GM18907 (cell line): Measurements from ENCODE around the gene SMYD4.

Experiments
- ATAC-seq: cut with Tn5 transposase; IDR thresholded peaks from one replicate; pipeline ENCODE4 v1.9.1; 2021; ENCODE audit warnings: mild to moderate bottlenecking, moderate library complexity; ENCODE audit not compliant: unreplicated experiment

The SMYD4 gene

DNA sequence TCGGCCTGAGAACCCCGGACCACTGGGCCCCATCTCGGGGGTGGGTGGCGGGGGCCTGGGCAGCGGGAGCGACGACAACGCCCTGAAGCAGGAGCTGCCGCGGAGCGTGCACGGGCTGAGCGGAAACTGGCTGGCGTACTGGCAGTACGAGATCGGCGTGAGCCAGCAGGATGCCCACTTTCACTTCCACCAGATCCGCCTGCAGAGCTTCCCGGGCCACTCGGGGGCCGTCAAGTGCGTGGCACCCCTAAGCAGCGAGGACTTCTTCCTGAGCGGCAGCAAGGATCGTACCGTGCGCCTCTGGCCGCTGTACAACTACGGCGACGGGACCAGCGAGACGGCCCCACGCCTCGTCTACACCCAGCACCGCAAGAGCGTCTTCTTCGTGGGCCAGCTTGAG lies 95.9 kb downstream of the SMYD4 start:
- no peak for ATAC-seq

DNA sequence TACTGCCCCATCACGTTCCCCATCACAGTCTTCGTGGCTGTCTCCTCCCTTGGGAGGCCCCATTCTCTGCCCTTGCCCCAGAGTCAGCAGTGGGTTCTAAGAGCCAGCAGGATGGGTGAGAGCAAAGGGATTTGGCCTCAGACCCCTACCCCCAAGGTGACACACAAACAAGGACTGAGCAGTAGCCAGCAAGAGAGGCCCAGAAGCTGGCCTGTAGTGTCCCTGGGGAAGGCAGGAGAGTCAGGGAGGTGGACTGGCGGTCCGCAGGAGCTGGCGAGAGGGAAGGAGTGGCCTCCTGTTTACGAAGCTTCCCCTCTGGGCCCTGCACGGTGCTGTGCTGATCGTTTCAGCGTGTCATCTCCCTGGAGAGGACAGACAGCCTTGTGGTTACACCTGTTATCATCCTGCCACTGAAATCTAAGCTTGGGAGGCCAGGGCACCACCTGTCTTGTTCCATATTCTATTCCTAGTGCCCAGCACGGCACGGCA lies 96.8 kb downstream of the SMYD4 start:
- ATAC-seq, result no peak

DNA sequence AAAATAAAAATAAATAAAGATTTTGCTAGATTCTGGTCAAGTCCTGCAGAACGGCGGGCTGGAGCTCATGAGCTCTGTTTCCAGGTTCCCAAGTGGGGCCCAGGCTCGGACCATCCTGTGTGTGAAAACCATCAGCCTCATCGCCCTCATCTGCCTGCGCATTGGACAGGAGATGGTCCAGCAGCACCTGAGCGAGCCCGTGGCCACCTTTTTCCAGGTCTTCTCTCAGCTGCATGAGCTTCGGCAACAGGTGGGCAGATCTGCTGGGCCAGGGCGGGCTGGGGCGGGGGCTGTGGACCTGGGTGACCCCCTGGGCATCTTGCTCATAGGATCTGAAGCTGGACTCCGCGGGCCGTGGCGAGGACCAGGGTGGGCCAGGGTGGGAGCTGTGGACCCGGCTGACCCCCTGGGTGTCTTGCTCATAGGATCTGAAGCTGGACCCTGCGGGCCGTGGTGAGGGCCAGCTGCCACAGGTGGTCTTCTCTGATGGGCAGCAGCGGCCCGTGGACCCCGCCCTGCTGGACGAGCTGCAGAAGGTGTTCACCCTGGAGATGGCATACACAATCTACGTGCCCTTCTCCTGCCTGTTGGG lies 97.4 kb downstream of the SMYD4 start:
- ATAC-seq, result no peak

DNA sequence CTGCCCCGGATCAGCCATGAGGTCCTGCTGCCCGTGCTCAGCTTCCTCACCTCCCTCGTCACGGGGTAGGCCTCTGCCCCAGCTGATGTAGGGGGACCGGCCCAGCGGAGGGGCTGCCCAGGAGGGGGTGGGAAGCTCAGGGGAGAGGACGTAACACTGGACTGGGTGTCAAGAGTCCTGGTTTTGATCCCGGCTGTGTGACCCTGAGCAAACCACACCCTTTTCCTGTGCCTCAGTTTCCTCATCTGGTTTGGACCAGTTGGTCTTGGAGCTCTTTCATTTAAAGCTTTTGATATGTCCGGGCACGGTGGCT lies 98.6 kb downstream of the SMYD4 start:
- no peak for ATAC-seq

DNA sequence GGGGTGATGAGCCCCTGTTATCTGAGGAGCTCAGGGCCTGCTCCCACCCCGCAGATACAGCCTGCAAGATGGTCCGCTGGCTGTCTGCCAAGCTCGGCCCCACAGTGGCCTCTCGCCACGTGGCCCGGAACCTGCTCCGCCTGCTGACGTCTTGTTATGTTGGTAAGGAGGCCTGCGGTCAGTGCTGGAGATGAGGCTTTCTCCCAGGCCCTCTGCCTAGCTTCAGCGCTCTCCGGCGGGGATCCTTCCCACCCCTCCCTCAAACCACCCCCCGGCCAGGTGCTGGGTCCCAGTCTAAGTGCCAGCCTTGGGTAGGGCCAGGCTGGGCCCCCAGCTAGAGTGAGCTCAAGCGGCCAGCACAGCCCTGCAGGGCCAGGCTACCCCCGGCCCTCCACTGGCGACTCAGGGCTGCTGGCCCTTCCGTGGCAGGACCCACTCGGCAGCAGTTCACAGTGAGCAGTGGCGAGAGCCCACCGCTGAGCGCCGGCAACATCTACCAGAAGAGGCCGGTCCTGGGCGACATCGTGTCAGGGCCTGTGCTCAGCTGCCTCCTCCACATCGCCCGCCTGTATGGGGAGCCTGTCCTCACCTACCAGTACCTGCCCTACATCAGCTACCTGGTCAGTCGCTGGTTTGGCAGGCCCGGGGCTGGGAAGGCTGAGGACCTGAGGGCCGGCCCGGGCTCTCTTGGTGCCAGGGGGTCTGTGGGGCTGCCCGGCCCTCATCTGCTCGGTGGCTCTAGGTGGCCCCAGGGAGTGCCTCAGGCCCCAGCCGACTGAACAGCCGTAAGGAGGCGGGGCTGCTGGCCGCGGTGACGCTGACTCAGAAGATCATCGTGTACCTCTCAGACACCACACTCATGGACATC lies 99.1 kb downstream of the SMYD4 start:
- ATAC-seq, result no peak

DNA sequence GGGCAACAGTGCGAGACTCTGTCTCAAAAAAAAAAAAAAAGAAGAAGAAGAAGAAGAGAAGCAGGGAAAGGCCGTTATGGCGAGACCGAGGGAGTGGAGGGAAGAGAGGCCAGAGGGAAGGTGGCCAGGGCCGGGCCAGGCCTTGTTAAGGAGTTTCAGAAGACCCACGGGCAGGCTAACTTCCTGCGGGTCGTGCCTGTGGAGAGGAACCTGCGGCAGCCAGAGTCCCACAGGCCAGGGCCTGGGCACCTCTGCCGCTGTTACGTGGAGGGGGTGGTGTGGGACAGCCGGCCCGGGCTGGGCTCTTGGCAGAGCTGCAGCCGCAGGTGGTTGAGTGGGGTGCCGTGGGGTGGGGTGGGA lies 99.8 kb downstream of the SMYD4 start:
- no peak for ATAC-seq
